HepG2 (cell line): ENCODE measurements around the gene CMIP. TPM values are rescaled to one million over a fixed set of nuclear protein-coding genes. Genes with fewer than 3 reads are reported as not detected.

Experiments
- ATAC-seq: fragments of 200-7000 bp; cut with Tn5 transposase; 3 replicates; pipeline ENCODE4 v1.9.1; 2020; ENCODE audit warnings: mild to moderate bottlenecking, moderate library complexity
- BruUV-seq: library from RNA; stranded (reverse); fragments of 400-500 nt; replicated peaks from 2 replicates; lab custom pipeline; 2021; lab: Mats Ljungman, UMichigan
- CTCF ChIA-PET: fragments of 300-600 bp; formaldehyde crosslinking; extraction: SDS; loops from one replicate; lab custom pipeline; 2021; ENCODE audit warnings: low total read pairs, inconsistent platforms, low intra/inter-chr PET ratio; lab: Yijun Ruan, JAX
- POLR2A ChIA-PET: fragments of 350-600 bp; sonication (Branson Sonifier 250); formaldehyde crosslinking; loops from one replicate; lab custom pipeline; 2020; ENCODE audit warnings: antibody characterized with exemption, inconsistent platforms; lab: Yijun Ruan, JAX
- DNase-seq: peaks from one replicate; pipeline ENCODE4 v3.0.0-alpha.2; 2015; ENCODE audit warnings: low spot score
- FAIRE-seq: peaks from 3 replicates; lab custom pipeline; 2011; peaks lifted over from hg19 to GRCh38; lab: Jason Lieb, UNC
- H2AFZ ChIP-seq: one replicate; pipeline ENCODE4 v1.6.1; 2011; ENCODE audit warnings: low read length, inconsistent platforms
- H3K27ac ChIP-seq: fragments of 300-600 bp; 3 replicates; pipeline ENCODE4 v1.8.0; 2011; ENCODE audit warnings: mixed run types, mild to moderate bottlenecking, mixed read lengths, low read length, inconsistent platforms; ENCODE audit not compliant: insufficient read depth; ENCODE audit errors: extremely low read length
- H3K27me3 ChIP-seq, 2 experiments: fragments of 200-600 bp in 1 of 2; 2 replicates in 1 of 2; 3 replicates in 1 of 2; pipeline versions ENCODE4 v1.6.0 to v1.8.0; 2011; ENCODE audit warnings: low read length in 2 of 2, mild to moderate bottlenecking in 2 of 2, moderate library complexity in 2 of 2, inconsistent platforms in 1 of 2; ENCODE audit not compliant: insufficient read depth in 2 of 2, control insufficient read depth in 1 of 2
- H3K36me3 ChIP-seq, 2 experiments: fragments of 200-600 bp in 1 of 2; replicated peaks in 1 of 2; 2 replicates in 1 of 2; 3 replicates in 1 of 2; pipeline versions ENCODE4 v1.5.1 to v1.8.0; 2011; ENCODE audit warnings: low read length in 2 of 2, inconsistent platforms in 1 of 2; ENCODE audit not compliant: insufficient read depth in 2 of 2, control insufficient read depth in 1 of 2
- H3K4me1 ChIP-seq: 2 replicates; pipeline ENCODE4 v1.5.1; 2012; ENCODE audit warnings: low read length, inconsistent platforms; ENCODE audit not compliant: insufficient read depth
- H3K4me2 ChIP-seq: 2 replicates; pipeline ENCODE4 v1.6.0; 2011; ENCODE audit warnings: low read depth, low read length, inconsistent platforms
- H3K4me3 ChIP-seq, 3 experiments: fragments of 200-600 bp in 1 of 3; sonication (generic), shearing (Covaris generic) in 1 of 3; replicated peaks in 1 of 3; 2 replicates each; pipeline ENCODE4 v1.5.1; 2011 to 2016; ENCODE audit warnings: low read length in 3 of 3, inconsistent platforms in 2 of 3, low read depth in 2 of 3, mild to moderate bottlenecking in 2 of 3, control low read depth in 1 of 3, mixed read lengths in 1 of 3; ENCODE audit not compliant: insufficient read depth in 1 of 3
- H3K79me2 ChIP-seq: one replicate; pipeline ENCODE4 v1.6.1; 2011; ENCODE audit warnings: low read length, inconsistent platforms; ENCODE audit not compliant: insufficient read depth
- H3K9ac ChIP-seq: 2 replicates; pipeline ENCODE4 v1.6.0; 2011; ENCODE audit warnings: mild to moderate bottlenecking, low read depth, low read length, inconsistent platforms; ENCODE audit not compliant: insufficient read depth
- H3K9me3 ChIP-seq: 2 replicates; pipeline ENCODE4 v1.5.1; 2012; ENCODE audit warnings: mild to moderate bottlenecking, low read length
- H4K20me1 ChIP-seq: 2 replicates; pipeline ENCODE4 v1.6.0; 2011; ENCODE audit warnings: inconsistent platforms, mild to moderate bottlenecking, low read length, moderate library complexity; ENCODE audit not compliant: insufficient read depth
- WGBS: methylation state at CpG from one replicate; pipeline ENCODE4 v1.1.6; 2017; ENCODE audit warnings: low lambda C conversion rate; 5-methylcytosine and 5-hydroxymethylcytosine counted together
- in situ Hi-C: cut with HindIII; loops from 2 replicates; pipeline ENCODE4 v1.10.0; 2017; ENCODE audit warnings: low pct_unique_long_range_greater_than_20kb; ENCODE audit not compliant: extremely low pct_ligation_motif_present
- intact Hi-C: fragments of 100-400 bp; cut with micrococcal nuclease; formaldehyde crosslinking; loops from one replicate; pipeline ENCODE4 v1.10.0; 2022; ENCODE audit not compliant: unreplicated experiment
- polyA plus RNA-seq, 8 experiments: library from polyadenylated mRNA; depleted of rRNA in 3 of 8; stranded (reverse) in 7 of 8; unstranded in 1 of 8; fragments of >200 nt; fragmentation: Illumina TruSeq in 4 of 8; extraction: Trizol in 4 of 8; gene quantifications; 2 replicates each; pipeline versions ENCODE4 v1.2.1 to v1.2.3, GENCODE V29; 2011 to 2016; ENCODE audit warnings: low read depth in 4 of 8, missing spikeins in 1 of 8, mixed read lengths in 1 of 8; ENCODE audit not compliant: insufficient read depth in 1 of 8
- total RNA-seq, 5 experiments: library from RNA; depleted of rRNA; stranded (reverse); fragments of >200 nt; fragmentation: Illumina TruSeq; extraction: Trizol; gene quantifications; 2 replicates each; pipeline ENCODE4 v1.2.3, GENCODE V29; 2016; ENCODE audit warnings: low read depth in 1 of 5
- TF ChIP-seq, protein P1 (sequence below): sonication (generic); formaldehyde crosslinking; IDR thresholded peaks from 2 replicates; pipeline ENCODE4 v1.5.1; 2020; ENCODE audit warnings: mild to moderate bottlenecking, missing genetic modification reagents
- TF ChIP-seq, protein P2 (sequence below): sonication (generic); formaldehyde crosslinking; IDR thresholded peaks from 2 replicates; pipeline ENCODE4 v1.5.0; 2020; ENCODE audit warnings: mild to moderate bottlenecking, missing genetic modification reagents

CMIP gene
- total and polyA plus RNA-seq, 2 of the 13 experiments (the other 11 are each of a cell fraction or from before 2014, with no cell fraction given): 10.9 to 18.1 TPM

DNA sequence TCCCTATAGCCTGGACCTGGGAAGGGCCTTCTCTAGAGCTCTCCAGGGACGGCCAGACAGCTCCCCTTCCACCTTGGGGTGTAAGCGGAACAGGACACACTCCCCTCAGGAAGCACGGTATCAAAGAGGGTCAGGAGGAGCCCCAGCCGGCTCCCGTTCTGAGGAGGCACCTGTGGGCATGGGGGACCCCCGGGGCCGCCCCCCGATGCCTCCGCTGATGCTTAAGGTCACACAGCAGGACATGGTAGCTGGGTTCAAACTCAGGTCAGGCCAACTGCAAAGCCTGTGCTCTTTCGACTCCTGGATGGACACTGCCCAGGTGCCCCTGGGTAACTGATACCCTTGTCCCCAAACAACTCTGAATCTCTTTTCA, 49.8 kb downstream of the CMIP start:
- H3K9me3 ChIP-seq: no peaks in the 10 kb centered on the region
- intact Hi-C loops (no loop called here), in situ Hi-C loops (no loop called here)
- H3K9ac ChIP-seq: no peak overlapping the region
- TF ChIP-seq, protein P1, sequence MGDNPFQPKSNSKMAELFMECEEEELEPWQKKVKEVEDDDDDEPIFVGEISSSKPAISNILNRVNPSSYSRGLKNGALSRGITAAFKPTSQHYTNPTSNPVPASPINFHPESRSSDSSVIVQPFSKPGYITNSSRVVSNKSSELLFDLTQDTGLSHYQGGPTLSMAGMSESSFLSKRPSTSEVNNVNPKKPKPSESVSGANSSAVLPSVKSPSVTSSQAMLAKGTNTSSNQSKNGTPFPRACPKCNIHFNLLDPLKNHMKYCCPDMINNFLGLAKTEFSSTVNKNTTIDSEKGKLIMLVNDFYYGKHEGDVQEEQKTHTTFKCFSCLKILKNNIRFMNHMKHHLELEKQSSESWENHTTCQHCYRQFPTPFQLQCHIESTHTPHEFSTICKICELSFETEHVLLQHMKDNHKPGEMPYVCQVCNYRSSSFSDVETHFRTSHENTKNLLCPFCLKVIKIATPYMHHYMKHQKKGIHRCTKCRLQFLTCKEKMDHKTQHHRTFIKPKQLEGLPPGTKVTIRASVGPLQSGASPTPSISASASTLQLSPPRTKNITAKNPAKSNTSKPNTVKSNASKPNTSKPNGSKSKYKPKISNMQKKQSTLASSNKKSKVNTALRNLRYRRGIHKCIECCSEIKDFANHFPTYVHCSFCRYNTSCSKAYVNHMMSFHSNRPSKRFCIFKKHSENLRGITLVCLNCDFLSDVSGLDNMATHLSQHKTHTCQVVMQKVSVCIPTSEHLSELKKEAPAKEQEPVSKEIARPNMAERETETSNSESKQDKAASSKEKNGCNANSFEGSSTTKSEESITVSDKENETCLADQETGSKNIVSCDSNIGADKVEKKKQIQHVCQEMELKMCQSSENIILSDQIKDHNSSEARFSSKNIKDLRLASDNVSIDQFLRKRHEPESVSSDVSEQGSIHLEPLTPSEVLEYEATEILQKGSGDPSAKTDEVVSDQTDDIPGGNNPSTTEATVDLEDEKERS (CRISPR knock-in tag): 0 out of 2 replicates have a peak, but pooled peaks have one; percentile 5
- TF ChIP-seq, protein P2, sequence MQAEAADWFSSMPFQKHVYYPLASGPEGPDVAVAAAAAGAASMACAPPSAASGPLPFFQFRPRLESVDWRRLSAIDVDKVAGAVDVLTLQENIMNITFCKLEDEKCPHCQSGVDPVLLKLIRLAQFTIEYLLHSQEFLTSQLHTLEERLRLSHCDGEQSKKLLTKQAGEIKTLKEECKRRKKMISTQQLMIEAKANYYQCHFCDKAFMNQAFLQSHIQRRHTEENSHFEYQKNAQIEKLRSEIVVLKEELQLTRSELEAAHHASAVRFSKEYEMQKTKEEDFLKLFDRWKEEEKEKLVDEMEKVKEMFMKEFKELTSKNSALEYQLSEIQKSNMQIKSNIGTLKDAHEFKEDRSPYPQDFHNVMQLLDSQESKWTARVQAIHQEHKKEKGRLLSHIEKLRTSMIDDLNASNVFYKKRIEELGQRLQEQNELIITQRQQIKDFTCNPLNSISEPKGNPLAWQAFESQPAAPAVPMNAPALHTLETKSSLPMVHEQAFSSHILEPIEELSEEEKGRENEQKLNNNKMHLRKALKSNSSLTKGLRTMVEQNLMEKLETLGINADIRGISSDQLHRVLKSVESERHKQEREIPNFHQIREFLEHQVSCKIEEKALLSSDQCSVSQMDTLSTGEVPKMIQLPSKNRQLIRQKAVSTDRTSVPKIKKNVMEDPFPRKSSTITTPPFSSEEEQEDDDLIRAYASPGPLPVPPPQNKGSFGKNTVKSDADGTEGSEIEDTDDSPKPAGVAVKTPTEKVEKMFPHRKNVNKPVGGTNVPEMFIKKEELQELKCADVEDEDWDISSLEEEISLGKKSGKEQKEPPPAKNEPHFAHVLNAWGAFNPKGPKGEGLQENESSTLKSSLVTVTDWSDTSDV (CRISPR knock-in tag): no peak
- no peak overlapping the region for H3K4me3 ChIP-seq
- H3K27ac ChIP-seq: no peak overlapping the region
- H3K79me2 ChIP-seq: peaks cover 100% of the 10 kb centered on the region
- H3K36me3 ChIP-seq: peaks cover 18 to 57% of the 10 kb centered on the region in 2 experiments
- H3K27me3 ChIP-seq: no peaks in the 10 kb centered on the region
- no peak overlapping the region for H2AFZ ChIP-seq
- DNase-seq (no peak), ATAC-seq (no peak), FAIRE-seq (no peak)
- H4K20me1 ChIP-seq: peaks cover 95% of the 10 kb centered on the region
- BruUV-seq: no TSS peak
- POLR2A ChIA-PET: interaction anchor here (1.9 kb wide), 1 partner anchor 43 kb away, joined by 5 read pairs; no protein-coding TSS in a partner anchor
- H3K4me2 ChIP-seq: no peak overlapping the region
- peaks cover 26% of the 10 kb centered on the region for H3K4me1 ChIP-seq
- 100% methylated on average over 9 of the region's 10 CpGs for WGBS
- CTCF ChIA-PET: no interaction called here
